GM12892 (cell line): Measurements from ENCODE around the gene PLA2G4E.

Source experiments
- DNase-seq: peaks from one replicate; pipeline ENCODE4 v3.0.0; 2011; ENCODE audit not compliant: insufficient read length
- FAIRE-seq: peaks from 2 replicates; lab custom pipeline; 2011; peaks lifted over from hg19 to GRCh38; lab: Jason Lieb, UNC
- POLR2A ChIP-seq: IDR thresholded peaks from 2 replicates; pipeline ENCODE4 v1.6.1; 2011; ENCODE audit warnings: low read depth, low read length, control low read depth
- POLR2AphosphoS5 ChIP-seq: IDR thresholded peaks from 2 replicates; pipeline ENCODE4 v1.6.1; 2011; ENCODE audit warnings: low read depth, low read length, control low read depth
- TAF1 ChIP-seq: IDR thresholded peaks from 2 replicates; pipeline ENCODE4 v1.6.1; 2011; ENCODE audit warnings: low read depth, mild to moderate bottlenecking, control low read depth, low read length, borderline replicate concordance

Gene PLA2G4E

GRCh38 chr15:41950127-41950483, 70.7 kb downstream of the PLA2G4E start:
- TF ChIP-seq TAF1 = no peak
- DNase-seq (no peak), FAIRE-seq (no peak)

- FAIRE-seq (no peak), DNase-seq (no peak)
- no peak for TF ChIP-seq POLR2AphosphoS5
- TF ChIP-seq TAF1 = no peak
- TF ChIP-seq POLR2A = no peak
These were observed 71.3 kb downstream of the PLA2G4E start for GRCh38 chr15:41949401-41950126.

GRCh38 chr15:41948490-41948889, 72.4 kb downstream of the PLA2G4E start:
- TF ChIP-seq TAF1 (no peak), POLR2AphosphoS5 (no peak), POLR2A (no peak)
- DNase-seq (no peak), FAIRE-seq (no peak)

GRCh38 chr15:41946970-41947369, 73.9 kb downstream of the PLA2G4E start:
- FAIRE-seq (peak; percentile 24), DNase-seq (no peak)
- TF ChIP-seq POLR2A (no peak), TAF1 (no peak), POLR2AphosphoS5 (no peak)

GRCh38 chr15:41945731-41946130, 75.1 kb downstream of the PLA2G4E start:
- no peak for DNase-seq
- peak; percentile 1; the same call in 1 of the 2 replicates for TF ChIP-seq POLR2A
- TF ChIP-seq POLR2AphosphoS5 = no peak
- FAIRE-seq = no peak

GRCh38 chr15:41945221-41945620, 75.6 kb downstream of the PLA2G4E start:
- no peak for FAIRE-seq
- no peak for TF ChIP-seq TAF1
- TF ChIP-seq POLR2AphosphoS5 = no peak; the same call in 1 of the 2 replicates
- TF ChIP-seq POLR2A = no peak
- no peak for DNase-seq

- TF ChIP-seq POLR2A (no peak), POLR2AphosphoS5 (no peak), TAF1 (no peak)
- no peak for FAIRE-seq
- no peak for DNase-seq
These were observed 76.4 kb downstream of the PLA2G4E start for GRCh38 chr15:41944313-41944940.

GRCh38 chr15:41943543-41944312, 77.1 kb downstream of the PLA2G4E start:
- TF ChIP-seq POLR2AphosphoS5 = no peak
- 0 out of 2 replicates have a peak, but pooled peaks have one; percentile 8 for TF ChIP-seq POLR2A
- no peak for DNase-seq
- FAIRE-seq = peak; percentile 17

- DNase-seq (no peak), FAIRE-seq (no peak)
- TF ChIP-seq POLR2A (0 out of 2 replicates have a peak, but pooled peaks have one; percentile 18), POLR2AphosphoS5 (no peak), TAF1 (no peak)
These were observed 78.0 kb downstream of the PLA2G4E start for GRCh38 chr15:41942886-41943285.

GRCh38 chr15:41941644-41942415, 79.0 kb downstream of the PLA2G4E start:
- FAIRE-seq (no peak), DNase-seq (no peak)
- TF ChIP-seq POLR2A (peak; percentile 26; the same call in 1 of the 2 replicates), POLR2AphosphoS5 (peak; percentile 53), TAF1 (no peak)

- TF ChIP-seq POLR2A = no peak
- no peak for TF ChIP-seq TAF1
- no peak for DNase-seq
- FAIRE-seq = no peak
These were observed 80.4 kb downstream of the PLA2G4E start for GRCh38 chr15:41940441-41940857.
